Measurements from ENCODE around the gene OR5W2.
"Not testable (repeated sequence)": the region's sequence is repeated elsewhere in the genome, so short reads cannot be mapped to it uniquely, and the experiment has no call there.

GRCh38 chr11:55882997-55883396 is 31.4 kb downstream of the OR5W2 start, which contains the start of gene TRIM51:
- TF ChIP-seq CTCF (IDR thresholded peaks at IDR 0.05; ENCODE audit: low read depth, low read length, missing input control); RAD21 (IDR thresholded peaks at IDR 0.05); MAX (IDR thresholded peaks at IDR 0.05); JUND (IDR thresholded peaks at IDR 0.05); EGR1 (IDR thresholded peaks at IDR 0.05; ENCODE audit: low read depth in 2 of 2); GABPA (IDR thresholded peaks at IDR 0.05 in 1 of 2, conservative IDR thresholded peaks at IDR 0.05 in 1 of 2); TAF1 (conservative IDR thresholded peaks at IDR 0.05); SP1 (IDR thresholded peaks at IDR 0.05): not testable (repeated sequence)
- TF ChIP-seq, protein P1, sequence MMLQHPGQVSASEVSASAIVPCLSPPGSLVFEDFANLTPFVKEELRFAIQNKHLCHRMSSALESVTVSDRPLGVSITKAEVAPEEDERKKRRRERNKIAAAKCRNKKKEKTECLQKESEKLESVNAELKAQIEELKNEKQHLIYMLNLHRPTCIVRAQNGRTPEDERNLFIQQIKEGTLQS (IDR thresholded peaks at IDR 0.05) = not testable (repeated sequence)
- TF ChIP-seq, protein P2, sequence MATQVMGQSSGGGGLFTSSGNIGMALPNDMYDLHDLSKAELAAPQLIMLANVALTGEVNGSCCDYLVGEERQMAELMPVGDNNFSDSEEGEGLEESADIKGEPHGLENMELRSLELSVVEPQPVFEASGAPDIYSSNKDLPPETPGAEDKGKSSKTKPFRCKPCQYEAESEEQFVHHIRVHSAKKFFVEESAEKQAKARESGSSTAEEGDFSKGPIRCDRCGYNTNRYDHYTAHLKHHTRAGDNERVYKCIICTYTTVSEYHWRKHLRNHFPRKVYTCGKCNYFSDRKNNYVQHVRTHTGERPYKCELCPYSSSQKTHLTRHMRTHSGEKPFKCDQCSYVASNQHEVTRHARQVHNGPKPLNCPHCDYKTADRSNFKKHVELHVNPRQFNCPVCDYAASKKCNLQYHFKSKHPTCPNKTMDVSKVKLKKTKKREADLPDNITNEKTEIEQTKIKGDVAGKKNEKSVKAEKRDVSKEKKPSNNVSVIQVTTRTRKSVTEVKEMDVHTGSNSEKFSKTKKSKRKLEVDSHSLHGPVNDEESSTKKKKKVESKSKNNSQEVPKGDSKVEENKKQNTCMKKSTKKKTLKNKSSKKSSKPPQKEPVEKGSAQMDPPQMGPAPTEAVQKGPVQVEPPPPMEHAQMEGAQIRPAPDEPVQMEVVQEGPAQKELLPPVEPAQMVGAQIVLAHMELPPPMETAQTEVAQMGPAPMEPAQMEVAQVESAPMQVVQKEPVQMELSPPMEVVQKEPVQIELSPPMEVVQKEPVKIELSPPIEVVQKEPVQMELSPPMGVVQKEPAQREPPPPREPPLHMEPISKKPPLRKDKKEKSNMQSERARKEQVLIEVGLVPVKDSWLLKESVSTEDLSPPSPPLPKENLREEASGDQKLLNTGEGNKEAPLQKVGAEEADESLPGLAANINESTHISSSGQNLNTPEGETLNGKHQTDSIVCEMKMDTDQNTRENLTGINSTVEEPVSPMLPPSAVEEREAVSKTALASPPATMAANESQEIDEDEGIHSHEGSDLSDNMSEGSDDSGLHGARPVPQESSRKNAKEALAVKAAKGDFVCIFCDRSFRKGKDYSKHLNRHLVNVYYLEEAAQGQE (IDR thresholded peaks at IDR 0.05) = not testable (repeated sequence)
- TF ChIP-seq, protein P3, sequence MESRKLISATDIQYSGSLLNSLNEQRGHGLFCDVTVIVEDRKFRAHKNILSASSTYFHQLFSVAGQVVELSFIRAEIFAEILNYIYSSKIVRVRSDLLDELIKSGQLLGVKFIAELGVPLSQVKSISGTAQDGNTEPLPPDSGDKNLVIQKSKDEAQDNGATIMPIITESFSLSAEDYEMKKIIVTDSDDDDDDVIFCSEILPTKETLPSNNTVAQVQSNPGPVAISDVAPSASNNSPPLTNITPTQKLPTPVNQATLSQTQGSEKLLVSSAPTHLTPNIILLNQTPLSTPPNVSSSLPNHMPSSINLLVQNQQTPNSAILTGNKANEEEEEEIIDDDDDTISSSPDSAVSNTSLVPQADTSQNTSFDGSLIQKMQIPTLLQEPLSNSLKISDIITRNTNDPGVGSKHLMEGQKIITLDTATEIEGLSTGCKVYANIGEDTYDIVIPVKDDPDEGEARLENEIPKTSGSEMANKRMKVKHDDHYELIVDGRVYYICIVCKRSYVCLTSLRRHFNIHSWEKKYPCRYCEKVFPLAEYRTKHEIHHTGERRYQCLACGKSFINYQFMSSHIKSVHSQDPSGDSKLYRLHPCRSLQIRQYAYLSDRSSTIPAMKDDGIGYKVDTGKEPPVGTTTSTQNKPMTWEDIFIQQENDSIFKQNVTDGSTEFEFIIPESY (IDR thresholded peaks at IDR 0.05) = not testable (repeated sequence)

All from liver (tissue), 3 donors.